HG03159 (cell line): ENCODE data around the gene PAX8.

ENCODE experiments used
- ATAC-seq: cut with Tn5 transposase; IDR thresholded peaks from one replicate; pipeline ENCODE4 v1.9.1; 2021; ENCODE audit warnings: mild to moderate bottlenecking, moderate library complexity; ENCODE audit not compliant: unreplicated experiment

PAX8 gene

GRCh38 chr2:113238871-113239839 lies 39.6 kb downstream of the PAX8 start:
- ATAC-seq: no peak

GRCh38 chr2:113237604-113238160 lies 41.0 kb downstream of the PAX8 start:
- no peak for ATAC-seq

- ATAC-seq: no peak
Observed at GRCh38 chr2:113236367-113237159, 42.2 kb downstream of the PAX8 start.

DNA sequence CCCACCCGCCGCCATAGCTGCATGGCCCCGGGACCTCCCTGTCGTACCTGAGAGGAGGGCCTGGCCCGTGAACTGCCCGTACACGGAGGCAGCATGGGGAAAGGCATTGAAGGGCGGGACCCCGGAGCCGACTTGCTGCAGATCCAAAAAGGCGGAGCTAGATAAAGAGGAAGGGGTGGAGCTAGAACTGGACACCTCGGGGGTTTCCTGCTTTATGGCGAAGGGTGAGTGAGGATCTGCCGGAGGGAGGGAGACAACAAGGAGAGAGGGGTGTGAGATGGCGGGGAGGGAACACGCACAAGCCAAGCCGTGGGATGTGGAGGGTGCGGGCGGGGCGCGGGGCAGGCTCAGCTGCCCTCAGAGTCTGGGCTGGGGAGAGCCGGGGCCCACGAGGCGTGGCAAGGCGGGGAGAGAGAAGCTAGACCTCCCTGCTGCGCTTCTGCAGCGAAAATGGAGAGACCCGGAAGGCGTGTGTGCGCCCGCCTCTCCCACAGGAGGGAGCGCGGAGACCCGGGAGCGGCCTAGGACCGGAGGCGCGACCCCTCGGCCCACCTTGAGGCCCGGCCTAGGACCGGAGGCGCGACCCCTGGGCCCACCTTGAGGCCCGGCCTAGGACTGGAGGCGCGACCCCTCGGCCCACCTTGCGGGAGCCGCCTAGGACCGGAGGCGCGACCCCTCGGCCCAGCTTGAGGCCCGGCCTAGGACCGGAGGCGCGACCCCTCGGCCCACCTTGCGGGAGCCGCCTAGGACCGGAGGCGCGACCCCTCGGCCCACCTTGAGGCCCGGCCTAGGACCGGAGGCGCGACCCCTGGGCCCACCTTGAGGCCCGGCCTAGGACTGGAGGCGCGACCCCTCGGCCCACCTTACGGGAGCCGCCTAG lies 43.1 kb downstream of the PAX8 start:
- peak; percentile 77 for ATAC-seq

DNA sequence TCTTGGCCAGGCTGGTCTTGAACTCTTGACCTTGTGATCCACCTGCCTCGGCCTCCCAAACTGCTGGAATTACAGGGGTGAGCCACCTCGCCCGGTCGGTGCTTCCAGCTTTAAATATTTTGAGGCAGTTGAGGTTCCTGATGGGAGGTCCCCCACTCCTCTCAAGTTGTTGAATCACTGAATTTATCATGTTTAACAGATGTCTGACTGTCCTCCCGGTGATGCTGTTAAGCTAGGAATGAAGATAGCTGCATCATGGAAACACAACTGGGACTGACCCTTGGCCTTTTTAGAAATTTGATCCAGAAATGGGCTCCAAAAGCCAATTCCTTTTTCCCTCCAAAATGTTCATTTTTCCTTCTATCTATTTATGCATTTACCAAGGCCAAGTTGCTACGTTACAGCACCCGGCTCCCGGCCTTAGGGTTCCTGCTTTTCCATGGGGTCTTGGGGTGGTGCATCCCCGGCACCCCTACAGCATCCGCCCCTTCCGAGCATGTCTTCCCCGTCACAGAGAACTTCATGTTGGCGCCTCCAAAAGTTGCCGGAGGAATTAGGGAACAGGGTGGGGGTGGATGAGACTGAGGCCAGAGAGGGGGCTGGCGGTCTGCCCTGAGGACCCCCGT lies 43.9 kb downstream of the PAX8 start:
- ATAC-seq: peak; percentile 14

- no peak for ATAC-seq
Observed at GRCh38 chr2:113233593-113234550, 44.8 kb downstream of the PAX8 start.

GRCh38 chr2:113232740-113233139 lies 46.0 kb downstream of the PAX8 start:
- no peak for ATAC-seq

DNA sequence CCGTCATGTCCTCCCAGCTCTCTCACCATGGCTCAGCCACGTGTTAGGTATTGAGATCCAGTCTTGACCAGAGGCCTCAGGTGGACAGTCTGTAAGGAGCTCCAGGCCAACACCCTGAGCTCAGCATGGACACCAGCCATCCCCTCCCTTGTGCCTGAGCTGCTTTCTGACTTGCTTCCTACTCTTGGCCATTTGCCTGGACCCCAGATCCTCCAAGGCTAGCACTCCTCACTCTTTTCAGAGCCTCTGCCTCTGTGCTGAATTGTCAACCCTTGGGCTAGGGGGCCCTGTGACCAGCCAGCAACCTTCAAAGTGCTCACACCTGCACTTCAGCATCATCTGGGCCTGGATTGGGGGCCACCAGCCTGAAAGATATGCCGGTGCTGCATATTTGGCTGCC lies 46.6 kb downstream of the PAX8 start:
- ATAC-seq: no peak

- ATAC-seq: no peak
Observed at GRCh38 chr2:113231064-113231463, 47.7 kb downstream of the PAX8 start.

- ATAC-seq: no peak
Observed at GRCh38 chr2:113230531-113230930, 48.2 kb downstream of the PAX8 start.

DNA sequence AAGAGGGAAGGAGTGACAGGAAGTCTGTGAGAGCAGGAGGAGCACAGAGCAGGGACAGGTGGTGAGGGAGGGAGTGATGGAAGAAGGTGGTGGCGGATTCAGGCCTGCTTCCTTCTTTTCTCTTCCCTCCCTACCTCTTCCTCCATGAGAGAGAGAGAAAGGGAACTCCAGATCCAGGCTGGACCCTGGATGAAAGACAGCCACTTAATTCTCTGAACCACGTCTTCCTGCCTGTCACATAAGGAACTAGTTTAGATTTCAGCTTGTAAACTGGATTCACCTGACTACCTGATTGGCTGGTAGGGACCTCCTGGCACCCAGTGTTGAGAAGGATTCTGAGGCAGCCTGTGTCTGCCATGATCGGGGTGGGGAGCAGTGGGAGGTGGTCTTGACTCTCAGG lies 48.9 kb downstream of the PAX8 start:
- ATAC-seq: no peak

- ATAC-seq: no peak
Observed at GRCh38 chr2:113228991-113229716, 49.6 kb downstream of the PAX8 start.

DNA sequence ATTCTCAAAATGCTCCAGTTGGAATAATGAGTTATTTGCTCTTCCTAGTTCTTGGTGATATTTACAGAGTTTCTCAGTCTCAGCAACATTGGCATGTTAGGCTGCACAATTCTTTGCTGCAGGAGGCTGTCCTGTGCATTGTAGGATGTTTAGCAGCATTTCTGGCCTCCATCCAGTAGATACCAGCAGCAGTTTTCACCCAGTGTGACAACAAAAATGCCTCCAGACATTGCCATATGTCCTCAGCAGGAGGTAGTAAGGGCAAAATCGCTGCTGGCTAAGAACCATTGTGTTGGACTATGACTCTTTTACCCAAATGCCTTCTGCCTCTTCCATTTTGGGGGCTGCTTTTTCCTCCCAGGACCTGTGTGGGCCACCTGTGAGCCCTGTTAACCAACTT lies 50.4 kb downstream of the PAX8 start:
- ATAC-seq: no peak

DNA sequence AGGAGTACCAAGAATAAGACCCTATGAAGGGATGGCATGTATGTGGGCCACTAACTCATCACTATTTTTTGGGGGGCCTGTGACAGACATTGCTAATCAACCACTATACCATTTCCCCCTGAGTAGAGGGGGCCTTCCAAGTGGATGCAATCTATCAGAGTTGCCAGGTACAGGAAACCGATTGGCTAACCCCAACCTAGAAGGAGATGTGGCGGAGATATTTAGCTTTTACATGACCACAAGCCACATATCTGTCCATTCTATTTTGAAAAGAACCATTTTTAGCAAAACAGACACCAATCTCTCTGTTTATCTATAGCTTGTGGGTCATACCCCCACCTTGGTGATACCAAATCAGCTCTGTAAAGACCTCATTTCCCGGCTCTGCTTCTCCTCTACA lies 51.0 kb downstream of the PAX8 start:
- no peak for ATAC-seq

DNA sequence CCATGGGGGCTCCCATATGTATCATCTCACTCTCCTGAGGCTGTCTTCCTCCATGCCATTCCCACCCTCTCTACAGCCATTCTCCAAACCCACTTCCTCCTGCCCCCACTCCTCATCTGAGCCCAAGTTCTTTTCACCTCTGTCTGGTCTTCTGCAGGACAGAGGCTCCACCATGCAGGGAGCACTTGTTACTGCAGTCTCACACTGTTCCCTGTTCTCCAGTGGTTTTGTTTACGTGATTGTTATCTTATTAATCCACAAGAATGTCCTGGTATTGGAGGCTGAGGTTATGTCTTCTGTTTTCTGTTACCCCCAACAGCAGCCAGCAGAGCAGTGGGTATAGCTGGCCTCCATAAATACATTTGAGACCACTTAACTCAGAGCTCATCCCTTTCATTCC lies 51.4 kb downstream of the PAX8 start:
- no peak for ATAC-seq

DNA sequence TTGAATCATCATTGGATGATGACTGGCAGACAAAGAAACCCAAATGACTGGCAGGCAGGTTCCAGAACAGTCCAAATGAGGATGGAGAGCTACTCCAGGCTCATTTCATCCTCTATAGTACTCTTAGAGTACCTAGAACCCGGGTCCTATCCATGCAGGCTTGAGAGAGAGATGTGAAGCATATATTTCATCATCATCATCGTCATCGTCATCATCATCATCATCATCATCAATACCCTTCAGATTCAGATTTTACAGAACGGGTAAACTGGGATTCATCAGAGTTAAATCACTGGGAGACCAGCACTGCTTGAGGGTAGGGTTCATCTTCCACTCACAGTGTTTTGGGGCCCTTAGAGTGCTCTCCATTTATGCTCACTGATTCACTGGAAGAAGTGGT lies 52.3 kb downstream of the PAX8 start:
- ATAC-seq: no peak

DNA sequence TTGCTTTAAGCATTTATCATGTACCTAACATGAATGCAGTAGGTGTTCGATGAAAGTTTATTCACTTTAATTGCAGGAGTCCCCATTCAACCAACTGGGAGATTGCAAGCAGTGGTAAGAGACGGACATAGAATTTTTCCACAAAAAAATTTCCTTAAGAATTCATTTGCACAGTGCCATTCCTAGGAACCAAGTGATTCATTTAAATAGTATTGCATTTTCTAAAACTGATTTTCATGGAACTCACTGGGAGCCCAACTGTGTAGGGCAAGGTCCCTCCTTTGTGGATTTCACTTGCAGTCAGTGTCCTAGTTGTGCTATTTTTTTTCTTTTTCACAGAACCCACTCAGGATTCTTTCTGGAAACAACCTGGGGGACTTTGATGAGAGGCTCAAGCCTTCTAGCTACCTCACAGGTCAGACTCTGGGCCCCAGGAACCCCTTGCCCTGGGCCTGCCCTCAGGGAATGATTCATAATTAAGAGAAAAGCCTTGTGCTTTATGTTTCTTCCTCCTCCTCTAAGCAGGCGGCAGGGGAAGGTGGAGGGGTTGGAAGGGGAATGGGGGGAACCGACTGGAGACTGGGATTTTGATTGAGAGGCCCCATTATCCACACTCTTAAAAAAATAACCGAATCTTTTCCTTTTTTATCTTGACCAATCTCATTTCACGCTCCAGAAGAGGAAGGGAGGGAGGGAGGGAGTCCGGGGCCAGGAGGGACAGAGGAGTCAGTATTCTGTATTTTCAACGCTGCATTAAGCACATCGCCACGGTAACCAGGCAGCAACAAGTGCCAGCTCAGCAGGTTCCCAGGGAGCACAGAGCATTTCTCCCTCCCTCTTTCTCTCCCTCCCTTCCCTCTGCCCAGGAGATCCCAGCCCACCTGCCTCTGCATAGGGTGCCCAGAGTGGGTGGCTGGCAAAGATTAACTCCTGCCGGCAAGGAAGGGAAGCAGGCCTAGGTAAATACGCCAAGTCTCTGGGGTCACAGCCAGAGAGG lies 53.2 kb downstream of the PAX8 start:
- ATAC-seq: no peak
